Lower lobe of right lung (tissue), 2 donors: Measurements from ENCODE around the gene PYGB. TPM values are rescaled to one million over a fixed set of nuclear protein-coding genes. Genes with fewer than 3 reads are reported as not detected.

ENCODE experiments used
- ATAC-seq, 2 donors: fragments of 200-7000 bp; cut with Tn5 transposase; one replicate each; pipeline ENCODE4 v1.9.1; 2020 to 2022; ENCODE audit warnings: mild to moderate bottlenecking in 2 of 2, moderate library complexity in 2 of 2
- DNase-seq: peaks from one replicate; pipeline ENCODE4 v3.0.0-alpha.2; 2020
- H3K27ac ChIP-seq: fragments of 200-600 bp; one replicate; pipeline ENCODE4 v1.8.0; 2022
- H3K27me3 ChIP-seq: fragments of 200-600 bp; one replicate; pipeline ENCODE4 v1.8.0; 2022; ENCODE audit warnings: low read depth
- H3K36me3 ChIP-seq: fragments of 200-600 bp; one replicate; pipeline ENCODE4 v1.8.0; 2022; ENCODE audit warnings: mild to moderate bottlenecking
- H3K4me1 ChIP-seq: fragments of 200-600 bp; one replicate; pipeline ENCODE4 v1.8.0; 2022
- H3K4me3 ChIP-seq: fragments of 200-600 bp; one replicate; pipeline ENCODE4 v1.8.0; 2022; ENCODE audit warnings: mild to moderate bottlenecking
- H3K9me3 ChIP-seq: fragments of 200-600 bp; one replicate; pipeline ENCODE4 v1.8.0; 2022
- CTCF ChIP-seq: fragments of 200-600 bp; IDR thresholded peaks from one replicate; pipeline ENCODE4 v1.8.0; 2022; ENCODE audit warnings: antibody characterized with exemption, mild to moderate bottlenecking
- intact Hi-C: fragments of 100-400 bp; cut with DNase I; formaldehyde crosslinking; loops from one replicate; pipeline ENCODE4 v1.11.0; 2022
- long read RNA-seq: library from polyadenylated mRNA; unstranded; transcript quantifications from one replicate; pipeline ENCODE4 v2.0.0, GENCODE V29; 2021
- total RNA-seq: library from RNA; stranded (reverse); fragmentation: NEBNext Ultra II Directional; extraction: Animal tissue kit (Norgen Biotek cat#: 25700); gene quantifications from one replicate; pipeline ENCODE4 v1.2.1, GENCODE V29; 2021
- donor health status: DM: no; HTN: yes; CAD: no; lungs with severe emphysema.

PYGB gene
- total RNA-seq = 57.5 TPM
- long read RNA-seq, full-length matches to known transcripts = 69 of 128 reads
- long read RNA-seq, partial matches to known transcripts = 36 of 128 reads
- long read RNA-seq, other reads (novel, unspliced or antisense) = 23 of 128 reads

- intact Hi-C loops = no loop called here
- peak within 1 kb of the TSS; percentile 95 for H3K4me3 ChIP-seq
- H3K27me3 ChIP-seq = no peaks in the 10 kb centered on the region
- H3K9me3 ChIP-seq = no peaks in the 10 kb centered on the region
- H3K4me1 ChIP-seq = peaks cover 38% of the 10 kb centered on the region
- peak; percentile 90 for DNase-seq
- H3K36me3 ChIP-seq = no peaks in the 10 kb centered on the region
- peak; percentile 97 for ATAC-seq
- H3K27ac ChIP-seq = peak within 1 kb of the TSS; percentile 88
- no peak for TF ChIP-seq CTCF
Measured at GRCh38 chr20:25247956-25248785, at the start of gene PYGB. PYGB (plus strand) TSS chr20:25248085; CDS start chr20:25248179, 94 bp downstream.

GRCh38 chr20:25198663-25199383, 49.1 kb upstream of the PYGB start:
- no peak for ATAC-seq
- DNase-seq = no peak
- H3K4me3 ChIP-seq = no peak overlapping the region
- intact Hi-C loops = no loop called here
- H3K27ac ChIP-seq = no peak overlapping the region
- H3K4me1 ChIP-seq = peaks cover 29% of the 10 kb centered on the region
- H3K36me3 ChIP-seq = no peaks in the 10 kb centered on the region
- no peaks in the 10 kb centered on the region for H3K9me3 ChIP-seq
- no peak for TF ChIP-seq CTCF
- H3K27me3 ChIP-seq = no peaks in the 10 kb centered on the region

- ATAC-seq (no peak), DNase-seq (no peak)
- Histone ChIP-seq H3K27ac (no peak overlapping the region), H3K36me3 (no peaks in the 10 kb centered on the region), H3K4me1 (peaks cover 31% of the 10 kb centered on the region), H3K9me3 (no peaks in the 10 kb centered on the region), H3K4me3 (no peak overlapping the region), H3K27me3 (no peaks in the 10 kb centered on the region)
- TF ChIP-seq CTCF = no peak
- intact Hi-C loops = no loop called here
Measured at GRCh38 chr20:25199473-25200260, 48.2 kb upstream of the PYGB start.

GRCh38 chr20:25203089-25203488, 44.8 kb upstream of the PYGB start:
- no peak overlapping the region for H3K27ac ChIP-seq
- DNase-seq = no peak
- peaks cover 8% of the 10 kb centered on the region for H3K4me1 ChIP-seq
- intact Hi-C loops = no loop called here
- H3K36me3 ChIP-seq = no peaks in the 10 kb centered on the region
- ATAC-seq = no peak
- no peaks in the 10 kb centered on the region for H3K27me3 ChIP-seq
- H3K4me3 ChIP-seq = no peak overlapping the region
- no peaks in the 10 kb centered on the region for H3K9me3 ChIP-seq
- no peak for TF ChIP-seq CTCF

- Histone ChIP-seq H3K4me1 (peaks cover 8% of the 10 kb centered on the region), H3K27me3 (no peaks in the 10 kb centered on the region), H3K36me3 (no peaks in the 10 kb centered on the region), H3K9me3 (no peaks in the 10 kb centered on the region), H3K4me3 (no peak overlapping the region), H3K27ac (no peak overlapping the region)
- TF ChIP-seq CTCF = no peak
- no peak for ATAC-seq
- DNase-seq = no peak
- intact Hi-C loops = no loop called here
Measured at GRCh38 chr20:25203871-25204320, 44.0 kb upstream of the PYGB start.
